GM19397 (cell line): ENCODE measurements around the gene TBC1D30.

ENCODE experiments used
- ATAC-seq: cut with Tn5 transposase; IDR thresholded peaks from one replicate; pipeline ENCODE4 v1.9.1; 2021; ENCODE audit warnings: mild to moderate bottlenecking, moderate library complexity; ENCODE audit not compliant: unreplicated experiment

TBC1D30 gene

GRCh38 chr12:64858882-64859605, 34.6 kb downstream of the TBC1D30 start:
- ATAC-seq, result no peak

- ATAC-seq, result no peak
These were observed 36.1 kb downstream of the TBC1D30 start for GRCh38 chr12:64860446-64860998.

- ATAC-seq, result no peak
These were observed 39.9 kb downstream of the TBC1D30 start for GRCh38 chr12:64864319-64864718.

GRCh38 chr12:64875186-64875585, 50.7 kb downstream of the TBC1D30 start:
- ATAC-seq, result no peak

GRCh38 chr12:64876388-64877071, 52.1 kb downstream of the TBC1D30 start:
- no peak for ATAC-seq

GRCh38 chr12:64877363-64878004, 53.0 kb downstream of the TBC1D30 start:
- ATAC-seq, result no peak

GRCh38 chr12:64882687-64883086, 58.2 kb downstream of the TBC1D30 start:
- no peak for ATAC-seq

GRCh38 chr12:64883264-64884163, 59.1 kb downstream of the TBC1D30 start:
- no peak for ATAC-seq

GRCh38 chr12:64884164-64884542, 59.7 kb downstream of the TBC1D30 start:
- ATAC-seq, result no peak

- no peak for ATAC-seq
These were observed 60.3 kb downstream of the TBC1D30 start for GRCh38 chr12:64884728-64885127.

- no peak for ATAC-seq
These were observed 65.2 kb downstream of the TBC1D30 start for GRCh38 chr12:64889434-64890216.

GRCh38 chr12:64890873-64891468, 66.5 kb downstream of the TBC1D30 start:
- ATAC-seq, result no peak

- ATAC-seq, result no peak
These were observed 67.2 kb downstream of the TBC1D30 start for GRCh38 chr12:64891629-64892028.

GRCh38 chr12:64892561-64892960, 68.1 kb downstream of the TBC1D30 start:
- no peak for ATAC-seq

- no peak for ATAC-seq
These were observed 69.5 kb downstream of the TBC1D30 start for GRCh38 chr12:64893961-64894360.

GRCh38 chr12:64894827-64895475, 70.5 kb downstream of the TBC1D30 start:
- ATAC-seq, result no peak

GRCh38 chr12:64895526-64895925, 71.1 kb downstream of the TBC1D30 start:
- no peak for ATAC-seq

- no peak for ATAC-seq
These were observed 76.1 kb downstream of the TBC1D30 start for GRCh38 chr12:64900540-64900939.
